Measurements from ENCODE around the gene THEMIS2.
"Not testable (repeated sequence)": the region's sequence is repeated elsewhere in the genome, so short reads cannot be mapped to it uniquely, and the experiment has no call there.

THEMIS2 gene

GRCh38 chr1:27872059-27872801, at the start of gene THEMIS2:
THEMIS2 (plus strand) TSS chr1:27872544; CDS start chr1:27872572, 28 bp downstream.
- in situ Hi-C loops (cut with MboI; ENCODE audit: low sequenced_read_pairs): loop anchor here (25.0 kb wide), 1 partner anchor 340 kb away; no protein-coding TSS in a partner anchor

GRCh38 chr1:27823784-27824183, 48.6 kb upstream of the THEMIS2 start:
- in situ Hi-C loops (cut with MboI; ENCODE audit: low sequenced_read_pairs): no loop called here

DNA sequence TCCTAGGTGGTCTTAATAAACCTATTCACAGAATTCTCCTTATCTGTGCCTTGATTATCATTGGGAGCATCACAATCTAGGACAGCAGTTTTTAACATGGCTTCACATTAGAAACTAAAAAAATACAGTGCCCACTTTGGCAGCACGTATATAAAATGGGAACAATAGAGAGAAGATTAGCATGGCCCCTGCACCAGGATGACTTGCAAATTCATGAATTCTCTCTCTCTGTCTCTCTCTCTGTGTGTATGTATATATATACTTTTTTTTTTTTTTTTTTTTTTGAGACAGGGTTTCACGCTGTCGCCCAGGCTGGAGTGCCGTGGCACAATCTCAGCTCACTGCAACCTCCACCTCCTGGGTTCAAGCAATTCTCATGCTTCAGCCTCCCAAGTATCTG, 47.9 kb upstream of the THEMIS2 start:
- in situ Hi-C loops (cut with MboI; ENCODE audit: low sequenced_read_pairs): no loop called here

- in situ Hi-C loops (cut with MboI; ENCODE audit: low sequenced_read_pairs): not testable (repeated sequence)
Observed at GRCh38 chr1:27829339-27829960, 42.9 kb upstream of the THEMIS2 start.

GRCh38 chr1:27830621-27831440, 41.5 kb upstream of the THEMIS2 start, which contains the start of gene PPP1R8:
PPP1R8 (plus strand) TSS chr1:27830782; CDS start chr1:27830836, 54 bp downstream.
- in situ Hi-C loops (cut with MboI; ENCODE audit: low sequenced_read_pairs): no loop called here

DNA sequence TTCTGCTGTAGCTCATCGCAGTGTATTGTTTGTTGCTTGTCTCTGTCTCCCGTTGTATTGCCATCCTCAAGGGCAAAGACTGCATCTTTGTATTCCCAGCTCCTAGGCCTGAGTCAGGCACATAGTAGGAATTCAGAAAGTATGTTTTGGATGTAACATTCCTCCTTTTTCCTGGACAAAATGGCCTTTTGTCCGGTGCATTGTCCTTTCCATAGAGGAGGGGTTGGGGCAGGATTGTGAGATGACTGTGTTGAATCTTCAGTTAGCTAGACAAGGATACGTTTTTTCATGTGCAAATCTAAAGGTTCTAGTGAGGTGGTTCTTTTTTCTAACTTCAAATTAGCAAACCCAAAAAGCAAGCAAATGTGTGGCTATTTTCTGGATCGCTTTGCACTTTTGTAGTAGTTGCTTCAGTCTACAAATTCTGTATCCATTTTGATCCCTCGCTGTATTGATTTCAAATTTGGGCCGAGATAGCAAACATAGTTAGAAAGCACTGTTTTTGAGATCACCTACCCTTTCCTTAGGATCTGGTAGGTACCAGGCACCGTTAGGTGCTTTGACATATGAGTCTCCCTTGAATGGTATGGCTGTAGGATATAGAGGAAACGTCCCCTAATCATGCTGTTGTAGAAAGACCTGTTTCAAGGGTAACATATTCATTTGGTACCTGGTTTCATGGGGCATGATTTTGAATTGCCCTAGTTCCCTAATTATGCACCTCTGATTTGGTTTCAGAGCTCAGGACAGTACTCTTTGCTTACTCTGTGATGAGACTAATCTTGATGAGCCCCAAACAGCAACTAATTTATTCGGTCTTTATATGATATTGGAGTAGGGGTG, 40.6 kb upstream of the THEMIS2 start:
- in situ Hi-C loops (cut with MboI; ENCODE audit: low sequenced_read_pairs): no loop called here

DNA sequence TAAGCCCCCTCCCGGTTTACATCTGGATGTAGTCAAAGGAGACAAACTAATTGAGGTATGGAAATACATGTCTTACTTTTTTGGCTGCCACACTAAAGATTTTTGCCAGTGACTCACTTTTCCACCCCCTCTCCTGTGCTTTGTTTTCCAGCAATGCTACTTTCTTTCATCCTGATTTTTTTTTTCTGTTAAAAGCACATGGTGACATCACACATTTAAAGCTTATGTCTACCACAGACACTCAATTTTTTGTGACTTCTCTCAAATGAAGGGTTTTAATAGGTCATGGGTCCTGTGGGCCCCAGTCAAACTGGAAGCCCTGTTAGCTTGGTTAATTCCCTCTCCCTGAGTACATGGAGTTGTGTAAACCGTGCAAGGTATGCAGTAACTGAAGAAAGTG, 39.6 kb upstream of the THEMIS2 start:
- in situ Hi-C loops (cut with MboI; ENCODE audit: low sequenced_read_pairs): no loop called here

- in situ Hi-C loops (cut with MboI; ENCODE audit: low sequenced_read_pairs): no loop called here
Observed at GRCh38 chr1:27833470-27833869, 38.9 kb upstream of the THEMIS2 start.

GRCh38 chr1:27835046-27835445, 37.3 kb upstream of the THEMIS2 start:
- in situ Hi-C loops (cut with MboI; ENCODE audit: low sequenced_read_pairs): no loop called here

DNA sequence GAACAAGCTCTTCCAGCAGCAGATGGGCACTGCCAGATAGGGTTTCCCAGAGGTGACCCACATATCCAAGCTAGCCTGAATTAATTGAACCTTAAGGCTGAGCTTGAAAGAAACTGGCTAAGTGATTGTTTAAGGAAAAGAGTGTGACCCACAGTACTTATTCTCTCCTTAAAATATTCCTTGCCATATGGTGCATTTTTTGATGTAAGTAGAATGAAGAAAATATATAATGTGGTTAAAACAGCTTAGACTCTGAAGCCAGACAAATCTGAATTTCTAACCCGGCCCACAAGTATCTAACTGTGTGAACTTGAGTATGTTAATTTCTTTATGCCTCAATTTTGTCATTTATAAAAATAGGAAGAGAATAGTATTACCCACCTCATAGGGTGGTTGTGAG, 36.8 kb upstream of the THEMIS2 start:
- in situ Hi-C loops (cut with MboI; ENCODE audit: low sequenced_read_pairs): no loop called here

GRCh38 chr1:27849951-27850350, 22.4 kb upstream of the THEMIS2 start:
- in situ Hi-C loops (cut with MboI; ENCODE audit: low sequenced_read_pairs): loop anchor here (10.0 to 25.0 kb wide), 2 partner anchors 105 to 362 kb away; partner anchors contain the start of gene XKR8

DNA sequence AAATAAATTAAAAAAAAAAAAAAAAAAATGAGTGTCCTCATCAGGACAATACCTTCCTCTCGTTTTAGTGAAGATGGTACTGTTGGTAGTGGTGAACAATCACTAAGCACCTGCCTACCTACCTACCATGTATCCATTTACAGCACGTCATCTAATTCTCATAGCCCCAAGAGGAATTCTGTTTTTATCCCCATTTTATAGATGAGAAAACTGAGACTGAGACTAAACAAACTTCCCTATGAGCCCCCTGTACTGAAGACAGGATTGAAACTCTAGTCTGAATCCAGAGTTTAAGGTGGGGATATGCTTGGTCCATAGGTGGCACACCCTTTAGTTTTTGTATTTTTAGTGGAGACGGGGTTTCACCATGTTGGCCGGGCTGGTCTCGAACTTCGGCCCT, 17.3 kb upstream of the THEMIS2 start:
- in situ Hi-C loops (cut with MboI; ENCODE audit: low sequenced_read_pairs): loop anchor here (10.0 to 25.0 kb wide), 2 partner anchors 100 to 357 kb away; partner anchors contain the start of gene XKR8

GRCh38 chr1:27856561-27857343, 15.6 kb upstream of the THEMIS2 start:
- in situ Hi-C loops (cut with MboI; ENCODE audit: low sequenced_read_pairs): loop anchor here (10.0 to 25.0 kb wide), 2 partner anchors 98 to 356 kb away; partner anchors contain the start of gene XKR8

DNA sequence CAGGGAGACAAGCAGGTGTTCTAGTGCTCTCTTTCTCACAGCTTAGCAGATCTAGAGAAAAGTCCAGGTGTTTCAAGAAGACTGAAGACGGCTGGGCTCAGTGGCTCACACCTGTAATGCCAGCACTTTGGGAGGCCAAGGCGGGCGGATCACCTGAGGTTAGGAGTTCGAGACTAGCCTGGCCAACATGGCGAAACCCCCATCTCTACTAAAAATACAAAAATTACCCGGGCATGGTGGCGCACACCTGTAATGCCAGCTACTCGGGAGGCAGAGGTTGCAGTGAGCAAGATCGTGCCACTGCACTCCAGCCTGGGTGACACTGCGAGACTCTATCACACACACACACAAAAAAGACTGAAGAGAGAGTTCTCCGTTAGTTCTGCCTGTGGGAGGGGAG, 14.8 kb upstream of the THEMIS2 start:
- in situ Hi-C loops (cut with MboI; ENCODE audit: low sequenced_read_pairs): loop anchor here (10.0 to 25.0 kb wide), 2 partner anchors 97 to 355 kb away; partner anchors contain the start of gene XKR8

- in situ Hi-C loops (cut with MboI; ENCODE audit: low sequenced_read_pairs): loop anchor here (10.0 to 25.0 kb wide), 2 partner anchors 96 to 354 kb away; partner anchors contain the start of gene XKR8
Observed at GRCh38 chr1:27858072-27858948, 14.0 kb upstream of the THEMIS2 start.

GRCh38 chr1:27858949-27859576, 13.3 kb upstream of the THEMIS2 start:
- in situ Hi-C loops (cut with MboI; ENCODE audit: low sequenced_read_pairs): loop anchor here (10.0 to 25.0 kb wide), 2 partner anchors 96 to 353 kb away; partner anchors contain the start of gene XKR8

DNA sequence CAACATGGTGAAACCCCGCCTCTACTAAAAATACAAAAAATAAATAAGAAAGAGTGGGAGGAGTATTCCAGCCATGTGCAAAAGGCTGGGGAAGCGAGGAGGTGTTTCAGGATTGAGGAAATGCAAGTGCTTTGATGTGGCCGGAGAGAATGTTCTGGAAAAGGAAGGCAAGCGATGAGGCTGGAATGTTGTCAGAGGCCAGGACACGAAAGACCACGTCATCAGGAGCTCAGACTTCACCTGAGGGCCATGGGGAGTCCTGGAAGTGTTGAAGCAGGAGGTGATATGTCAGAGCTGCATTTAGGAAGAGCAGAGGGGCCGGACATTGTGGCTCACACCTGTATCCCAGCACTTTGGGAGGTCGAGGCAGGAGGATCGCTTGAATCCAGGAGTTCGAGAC, 10.9 kb upstream of the THEMIS2 start:
- in situ Hi-C loops (cut with MboI; ENCODE audit: low sequenced_read_pairs): loop anchor here (25.0 kb wide), 1 partner anchor 351 kb away; no protein-coding TSS in a partner anchor

GRCh38 chr1:27862004-27862403, 10.3 kb upstream of the THEMIS2 start:
- in situ Hi-C loops (cut with MboI; ENCODE audit: low sequenced_read_pairs): loop anchor here (25.0 kb wide), 1 partner anchor 350 kb away; no protein-coding TSS in a partner anchor

Measured in HL-60/S4 (cell line).